NCI-H187 (cell line): Measurements from ENCODE around the gene CLGN.
A peak's percentile ranks its signal among the peaks of the same experiment; 100 is the strongest.
"Not testable (repeated sequence)": the region's sequence is repeated elsewhere in the genome, so short reads cannot be mapped to it uniquely, and the experiment has no call there.

ENCODE experiments used
- DNase-seq, 2 experiments: peaks; one replicate each; lab custom pipeline; 2025; lab: John Stamatoyannopoulos, UW

CLGN gene

DNA sequence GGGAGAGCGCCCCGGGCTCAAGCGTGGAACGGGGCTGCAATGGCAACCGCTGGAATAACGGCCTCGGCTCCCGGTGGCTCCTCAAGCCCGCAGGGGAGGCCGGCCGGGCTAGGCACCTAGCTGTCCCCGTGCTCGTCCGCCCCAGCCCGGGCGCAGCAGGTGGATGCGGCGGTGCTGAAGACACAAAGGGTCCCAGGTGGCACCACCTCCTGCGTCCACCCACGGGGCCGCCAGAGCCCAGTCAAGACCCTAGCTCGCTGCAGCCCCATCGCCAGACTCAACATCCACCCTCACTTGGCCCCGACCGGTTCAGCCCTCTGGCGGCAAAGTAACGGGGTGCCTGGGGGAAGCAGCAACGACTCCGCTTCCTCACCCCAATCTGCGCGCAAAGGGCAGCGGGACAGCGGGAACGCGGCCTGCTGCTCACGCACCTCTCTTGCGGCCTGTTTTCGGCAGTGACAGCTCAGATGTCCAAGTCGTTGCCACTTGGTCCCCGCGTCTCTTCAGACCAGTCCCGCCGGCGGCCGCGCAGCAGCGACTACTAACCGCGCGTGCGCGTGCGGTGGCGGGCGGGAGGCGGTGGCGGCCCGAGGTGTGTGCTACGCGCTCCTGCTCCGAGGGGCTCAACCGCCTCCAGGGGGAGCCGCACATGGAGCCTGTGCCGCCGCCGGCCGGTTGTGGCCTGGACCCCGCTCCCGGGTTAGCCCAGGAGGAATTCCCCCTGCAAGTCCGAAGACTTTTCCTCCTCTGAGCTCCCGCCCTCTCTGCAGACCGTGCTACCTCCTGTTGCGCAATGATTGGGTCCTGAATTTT is at the start of gene CLGN:
Gene CLGN, minus strand, starts transcription at position 543 of the 813 bp plus-strand sequence. CDS start 14,570 bp downstream, outside the sequence.
- DNase-seq: peak; percentile 45 to 52

GRCh38 chr4:140472156-140472555 is 44.7 kb upstream of the CLGN start:
- no peak for DNase-seq

DNA sequence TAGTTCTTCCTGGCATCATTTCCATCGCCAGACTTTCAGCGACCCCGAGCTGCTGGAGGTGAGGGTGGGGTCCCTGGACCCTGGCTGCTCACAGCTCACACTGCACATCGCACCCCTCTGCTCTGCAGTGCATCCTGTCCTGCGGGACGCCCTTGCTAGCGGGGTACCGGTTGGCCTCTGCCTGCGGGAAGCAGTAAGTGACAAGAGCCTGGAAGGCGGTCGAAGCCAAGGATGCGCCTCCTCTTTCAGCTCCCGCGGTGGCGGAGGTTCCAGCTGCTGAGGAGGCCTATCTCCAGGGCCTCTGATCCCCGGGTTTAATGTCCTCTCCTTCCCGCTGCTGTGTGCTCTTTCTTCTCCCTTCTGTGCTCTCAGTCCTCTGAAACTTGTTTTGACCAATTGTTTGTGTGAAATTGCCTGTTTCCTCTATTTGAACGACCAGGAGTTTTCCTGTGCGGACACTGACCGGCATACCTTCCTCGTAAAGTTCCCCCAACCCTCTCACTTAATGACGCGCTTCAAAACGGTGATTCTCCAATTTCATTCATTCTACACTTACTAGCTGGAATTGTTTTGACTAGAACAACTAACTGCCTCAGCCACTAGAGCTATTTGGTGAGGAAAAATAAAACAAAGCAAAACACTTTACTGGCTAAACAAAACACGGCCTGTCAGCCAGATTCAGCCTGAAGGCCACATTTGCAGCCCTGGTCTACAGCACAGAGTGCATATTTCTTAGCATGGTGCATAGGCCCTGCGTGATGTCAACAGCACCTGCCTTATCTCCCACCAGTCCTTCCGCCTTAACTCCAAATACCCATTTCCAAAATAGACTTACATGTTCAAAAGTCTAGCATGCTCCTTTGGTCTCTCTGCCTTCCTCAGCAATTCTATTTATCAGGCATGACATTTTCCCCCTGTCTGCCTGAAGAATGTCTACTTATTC is 42.6 kb upstream of the CLGN start:
- DNase-seq: no peak

DNA sequence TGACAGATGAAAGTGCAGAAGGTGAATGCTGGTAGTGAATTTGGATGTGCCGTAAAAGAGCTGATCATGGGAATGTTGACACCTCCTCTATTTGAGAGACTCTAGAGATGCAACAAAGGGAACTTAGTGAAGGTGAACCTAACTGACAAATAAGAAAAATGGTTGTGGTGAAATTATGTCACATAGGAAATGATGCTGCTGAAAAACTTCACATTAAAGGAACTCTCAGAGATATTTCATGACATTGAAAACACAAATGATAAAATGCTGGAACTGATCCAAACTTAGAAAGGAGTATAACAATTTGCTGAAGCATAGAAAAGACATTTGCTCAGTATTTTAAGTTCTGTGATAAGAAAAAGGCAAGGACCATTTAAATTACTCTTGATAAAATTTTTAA is 38.7 kb upstream of the CLGN start:
- DNase-seq: no peak

DNA sequence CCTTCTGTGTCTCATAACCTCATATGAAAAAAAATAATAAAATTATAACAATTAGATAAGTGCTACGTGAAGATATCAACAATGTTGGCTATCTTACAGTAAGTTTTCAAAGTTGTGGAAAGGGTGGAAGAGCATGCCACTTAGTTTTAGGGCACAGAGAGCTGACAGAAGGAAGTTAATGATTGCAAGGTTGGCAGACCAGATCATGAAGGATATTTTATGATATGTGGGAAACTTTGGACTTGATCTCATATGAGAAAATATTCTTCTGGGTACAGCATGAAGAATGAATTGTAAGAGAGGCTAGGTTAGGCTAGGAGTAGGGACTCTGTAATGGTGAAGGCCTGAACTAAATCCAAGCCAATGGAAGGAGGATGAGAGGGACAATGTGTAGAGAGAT is 36.2 kb upstream of the CLGN start:
- DNase-seq: no peak

- no peak for DNase-seq
These were observed 35.7 kb upstream of the CLGN start for GRCh38 chr4:140463182-140463581.

DNA sequence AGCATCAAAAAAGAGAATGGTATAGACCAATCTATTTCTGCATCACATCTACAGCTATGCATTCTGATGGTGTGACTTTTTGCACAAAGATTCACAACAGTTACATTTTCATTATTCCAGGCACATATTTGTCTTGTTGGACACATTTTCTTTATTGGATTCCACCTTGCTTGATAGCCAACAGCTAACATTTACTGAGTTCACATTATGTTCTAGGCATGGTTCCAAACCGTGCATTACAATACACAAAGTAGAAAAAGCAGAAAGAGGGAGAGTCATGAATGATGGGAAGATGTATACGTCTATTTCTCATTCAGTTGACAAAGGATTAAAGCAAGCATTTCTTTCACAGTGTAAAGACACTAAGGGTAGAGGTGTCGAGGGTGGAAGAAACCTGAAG is 22.9 kb upstream of the CLGN start:
- no peak for DNase-seq

- no peak for DNase-seq
These were observed 21.4 kb upstream of the CLGN start for GRCh38 chr4:140448830-140449229.

DNA sequence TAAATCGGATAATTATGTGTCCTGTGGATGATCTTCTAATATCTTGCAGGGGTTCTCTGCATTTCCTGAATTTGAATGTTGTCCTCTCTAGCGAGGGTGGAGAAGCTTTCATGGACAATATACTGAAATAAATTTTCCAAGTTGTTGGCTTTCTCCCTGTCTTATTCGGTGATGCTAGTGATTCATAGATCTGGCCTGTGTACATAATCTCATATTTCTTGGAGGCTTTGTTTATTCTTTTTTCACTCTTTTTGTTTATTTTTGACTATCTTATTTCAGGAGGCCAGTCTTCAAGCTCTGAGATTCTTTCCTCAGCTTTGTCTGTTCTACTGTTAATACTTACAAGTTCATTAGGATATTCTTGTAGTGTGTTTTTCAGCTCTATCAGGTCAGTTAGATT is 20.7 kb upstream of the CLGN start:
- DNase-seq: no peak

DNA sequence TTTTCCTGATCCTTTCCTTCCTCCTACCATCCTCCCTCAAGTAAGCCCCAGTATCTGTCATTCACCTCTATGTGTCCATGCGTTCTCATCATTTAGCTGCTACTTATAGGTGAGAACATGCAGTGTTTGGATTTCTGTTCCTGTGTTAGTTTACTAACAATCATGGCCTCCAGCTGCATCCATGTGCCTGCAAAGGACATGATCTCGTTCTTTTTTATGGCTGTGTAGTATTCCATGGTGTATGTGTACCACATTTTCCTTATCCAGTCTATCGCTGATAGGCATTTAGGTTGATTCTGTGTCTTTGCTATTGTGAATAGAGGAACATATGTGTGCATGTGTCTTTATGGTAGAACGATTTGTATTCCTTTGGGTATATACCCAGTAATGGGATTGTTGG is 16.9 kb upstream of the CLGN start:
- not testable (repeated sequence) for DNase-seq

GRCh38 chr4:140439644-140440142 is 12.2 kb upstream of the CLGN start:
- no peak for DNase-seq

- DNase-seq: no peak
These were observed 547 bp upstream of the CLGN start for GRCh38 chr4:140427919-140428471.

GRCh38 chr4:140426610-140427105 is 790 bp downstream of the CLGN start:
- DNase-seq: no peak

- DNase-seq: no peak
These were observed 4.3 kb downstream of the CLGN start for GRCh38 chr4:140423106-140423505.

DNA sequence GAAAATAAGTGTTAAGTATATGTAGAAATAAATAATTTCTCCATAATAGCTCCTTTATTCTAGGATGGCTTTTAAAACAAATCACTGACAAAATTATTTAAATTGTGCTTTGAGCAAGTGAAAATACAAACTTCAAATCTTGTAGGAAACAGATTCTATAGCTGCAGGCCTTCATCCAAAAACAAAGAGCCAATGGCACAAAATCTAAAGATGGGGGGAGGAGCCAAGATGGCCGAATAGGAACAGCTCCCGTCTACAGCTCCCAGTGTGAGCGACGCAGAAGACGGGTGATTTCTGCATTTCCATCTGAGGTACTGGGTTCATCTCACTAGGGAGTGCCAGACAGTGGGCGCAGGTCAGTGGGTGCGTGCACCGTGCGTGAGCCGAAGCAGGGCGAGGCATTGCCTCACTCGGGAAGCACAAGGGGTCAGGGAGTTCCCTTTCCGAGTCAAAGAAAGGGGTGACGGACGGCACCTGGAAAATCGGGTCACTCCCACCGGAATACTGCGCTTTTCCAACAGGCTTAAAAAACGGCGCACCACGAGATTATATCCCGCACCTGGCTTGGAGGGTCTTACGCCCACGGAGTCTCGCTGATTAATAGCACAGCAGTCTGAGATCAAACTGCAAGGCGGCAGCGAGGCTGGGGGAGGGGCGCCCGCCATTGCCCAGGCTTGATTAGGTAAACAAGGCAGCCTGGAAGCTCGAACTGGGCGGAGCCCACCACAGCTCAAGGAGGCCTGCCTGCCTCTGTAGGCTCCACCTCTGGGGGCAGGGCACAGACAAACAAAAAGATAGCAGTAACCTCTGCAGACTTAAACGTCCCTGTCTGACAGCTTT is 14.1 kb downstream of the CLGN start:
- DNase-seq: not testable (repeated sequence)

DNA sequence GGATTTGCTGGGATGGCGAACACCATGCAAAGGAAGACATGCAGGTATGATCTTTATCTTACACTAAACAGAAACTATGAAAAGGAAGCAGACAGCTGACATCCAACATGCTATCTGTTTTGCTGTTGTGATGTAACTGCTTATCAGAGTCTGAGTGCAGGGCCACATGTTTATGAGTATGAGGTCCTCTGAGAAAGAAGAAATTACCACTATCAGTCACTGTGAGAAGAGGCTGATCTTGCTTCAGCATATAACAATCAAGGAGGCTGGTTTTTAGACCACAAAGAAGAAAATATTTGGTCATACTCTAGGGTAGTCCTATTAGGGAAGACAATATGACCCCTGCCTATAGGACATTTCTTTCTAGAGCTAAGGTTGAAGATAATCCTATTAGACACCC is 18.5 kb downstream of the CLGN start:
- DNase-seq: no peak

- DNase-seq: no peak
These were observed 21.2 kb downstream of the CLGN start for GRCh38 chr4:140406292-140406691.

GRCh38 chr4:140400111-140400510 is 27.3 kb downstream of the CLGN start:
- DNase-seq: no peak

DNA sequence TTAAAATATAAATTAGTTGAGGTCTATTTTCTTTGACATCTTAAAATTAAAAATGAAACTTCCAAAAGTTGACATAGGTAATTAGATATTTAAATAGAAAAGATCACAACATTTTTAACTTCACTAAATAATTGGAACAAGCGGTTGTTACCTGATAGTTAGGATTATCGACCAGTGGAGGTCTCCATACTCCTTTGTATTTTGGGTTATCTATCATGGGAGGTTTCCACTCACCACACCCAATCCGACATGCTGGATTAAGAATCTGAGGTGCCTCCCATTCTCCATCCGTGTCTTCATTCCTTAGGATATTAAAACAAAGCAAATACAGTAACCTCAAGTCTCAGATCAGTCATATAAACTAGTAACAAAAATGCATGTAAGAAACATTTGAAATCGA is 31.8 kb downstream of the CLGN start:
- DNase-seq: no peak

- DNase-seq: no peak
These were observed 39.4 kb downstream of the CLGN start for GRCh38 chr4:140388015-140388414.

DNA sequence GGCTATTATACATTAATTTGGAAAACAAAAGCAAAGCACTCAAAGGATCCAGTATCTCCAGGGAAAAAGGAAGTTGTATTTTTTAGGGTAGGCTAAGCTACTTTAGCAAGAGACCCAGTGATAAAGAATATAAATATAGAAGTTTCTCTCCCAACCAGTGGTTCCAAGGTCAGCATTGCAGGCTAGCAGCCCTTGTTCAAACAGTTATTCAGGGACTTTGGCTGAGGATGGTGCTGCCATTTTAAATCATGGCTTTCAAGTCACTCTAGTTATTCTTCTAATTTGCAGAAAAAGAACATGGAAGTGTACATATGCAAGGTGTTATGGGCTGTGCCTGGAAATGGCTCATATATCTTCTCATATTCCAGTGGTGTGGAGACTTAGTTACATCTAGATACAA is 44.7 kb downstream of the CLGN start:
- no peak for DNase-seq
